HG02840 (cell line): Measurements from ENCODE around the gene GIMAP7.

Experiments
- ATAC-seq: cut with Tn5 transposase; IDR thresholded peaks from one replicate; pipeline ENCODE4 v1.9.1; 2021; ENCODE audit warnings: mild to moderate bottlenecking, moderate library complexity, moderate number of reproducible peaks; ENCODE audit not compliant: unreplicated experiment, low FRiP score

GIMAP7 gene

DNA sequence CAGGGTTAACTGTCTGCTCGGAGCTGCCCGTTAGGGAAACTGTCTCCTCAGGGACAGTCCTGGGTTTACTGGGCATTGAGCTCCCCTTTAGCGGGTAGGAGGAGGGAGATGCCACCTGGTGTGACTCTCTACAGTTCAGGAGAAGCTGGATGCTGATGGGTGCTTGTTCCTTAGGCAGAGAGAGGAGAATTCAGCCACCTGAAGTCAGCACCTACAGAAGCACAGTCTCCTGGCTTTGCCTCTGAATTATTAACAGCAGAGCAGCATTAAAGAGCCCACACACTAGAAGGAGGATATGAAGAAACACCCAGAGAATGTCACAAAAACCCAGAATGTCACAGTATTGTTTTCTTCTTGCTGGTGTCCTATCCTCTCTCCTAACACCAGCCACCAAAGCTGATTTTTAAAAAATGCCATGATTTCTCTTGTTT lies 53.2 kb downstream of the GIMAP7 start:
- ATAC-seq, result no peak

- ATAC-seq, result no peak
These were observed 54.0 kb downstream of the GIMAP7 start for GRCh38 chr7:150568714-150569113.

- ATAC-seq, result no peak
These were observed 54.7 kb downstream of the GIMAP7 start for GRCh38 chr7:150569245-150569955.
